Measurements from ENCODE around the gene DAB2.

GRCh38 chr5:39360471-39361111, 64.2 kb downstream of the DAB2 start:
- TF ChIP-seq CTCF (IDR thresholded peaks at IDR 0.05) (no peak), POLR2AphosphoS5 (IDR thresholded peaks at IDR 0.05) (no peak), POLR2A (IDR thresholded peaks at IDR 0.05) (no peak)
